ENCODE data around the gene RENBP. TPM values are rescaled to one million over a fixed set of nuclear protein-coding genes. Genes with fewer than 3 reads are reported as not detected.

RENBP gene
- total and polyA plus RNA-seq, 9 of the 15 experiments (the other 6 are each of a cell fraction or from before 2014, with no cell fraction given) = 0.07 to 14.8 (median 10.6) TPM; not detected in 1

GRCh38 chrX:153970357-153971123 lies 26.1 kb upstream of the RENBP start:
- Histone ChIP-seq H2AFZ (ENCODE audit: low read depth, low read length) (peak overlapping the region; percentile 68), H3K9ac (ENCODE audit: insufficient read depth in 1 of 2, low read depth in 2 of 2, low read length in 2 of 2) (peak overlapping the region; percentile 99 to 100), H4K20me1 (replicated peaks; ENCODE audit: control insufficient read depth, insufficient read depth, low read length) (peaks cover 44% of the 10 kb centered on the region), H3K27ac (ENCODE audit: extremely low read depth, low read depth, low read length) (peak overlapping the region; percentile 100), H3K79me2 (ENCODE audit: control insufficient read depth, insufficient read depth, low read length) (peaks cover 81% of the 10 kb centered on the region), H3K36me3 (ENCODE audit: control insufficient read depth, insufficient read depth, low read length) (peaks cover 40% of the 10 kb centered on the region; the same call in 2 of the 3 replicates), H3K4me1 (replicated peaks in 1 of 2; ENCODE audit: control insufficient read depth in 2 of 2, insufficient read depth in 2 of 2, low read length in 2 of 2) (peaks cover 40 to 69% of the 10 kb centered on the region in 2 experiments), H3K9me3 (replicated peaks; ENCODE audit: control insufficient read depth, insufficient read depth, low read depth, low read length) (no peaks in the 10 kb centered on the region), H3K4me3 (peak overlapping the region; percentile 84), H3K4me2 (ENCODE audit: insufficient read depth, low read length) (peak overlapping the region; percentile 97), H3K27me3 (ENCODE audit: control insufficient read depth in 2 of 2, insufficient read depth in 2 of 2, low read length in 2 of 2) (no peaks in the 10 kb centered on the region), H3K9me1 (ENCODE audit: control insufficient read depth, insufficient read depth, low read length) (peaks cover 5% of the 10 kb centered on the region)
- DNase-seq (ENCODE audit: extremely low read depth in 1 of 4, low spot score in 3 of 4) = peak; percentile 50 to 87 (median 62)
- intact Hi-C loops (cut with micrococcal nuclease) (loop anchor here (2.0 kb wide), 1 partner anchor 50 kb away; no protein-coding TSS in a partner anchor), in situ Hi-C loops (cut with MboI) (no loop called here)
- FAIRE-seq = peak; percentile 69
- 0% methylated on average over 23 of the region's 49 CpGs for WGBS (ENCODE audit: insufficient coverage, low coverage, missing lambda C conversion rate)
- POLR2A ChIA-PET = interaction anchor here (0.6 to 3.4 kb wide), 13 partner anchors 8 to 458 kb away, joined by 3 to 16 read pairs (median 4); partner anchors contain the start of genes ATP6AP1 and MECP2
- ATAC-seq = peak; percentile 9
- CTCF ChIA-PET (ENCODE audit: low intra/inter-chr PET ratio) = interaction anchor here (0.9 kb wide), 1 partner anchor 12 kb away, joined by 3 read pairs; no protein-coding TSS in a partner anchor
- TSS peak; percentile 60 for BruUV-seq (replicated peaks)
- no peak for TF ChIP-seq MEF2A (IDR thresholded peaks at IDR 0.05; ENCODE audit: control insufficient read depth, low read depth, low read length)
- no peak for TF ChIP-seq DLX4 (CRISPR knock-in tag; IDR thresholded peaks at IDR 0.05)
- no peak for TF ChIP-seq ZNF780A (CRISPR knock-in tag; IDR thresholded peaks at IDR 0.05)
- no peak for TF ChIP-seq HDAC3 (IDR thresholded peaks at IDR 0.05; ENCODE audit: borderline replicate concordance, partially characterized antibody)
- TF ChIP-seq CCNT2 (IDR thresholded peaks at IDR 0.05; ENCODE audit: borderline replicate concordance, extremely low read depth, insufficient read length, low read depth, low read length) = no peak
- TF ChIP-seq SUPT5H (IDR thresholded peaks at IDR 0.05) = peak; percentile 67
- no peak for TF ChIP-seq ZNF217 (CRISPR knock-in tag; IDR thresholded peaks at IDR 0.05)
- TF ChIP-seq CBX8 (IDR thresholded peaks at IDR 0.05; ENCODE audit: borderline replicate concordance, extremely low read depth, low read depth, low read length, poor library complexity, severe bottlenecking) = no peak
- TF ChIP-seq BRCA1 (IDR thresholded peaks at IDR 0.05) = no peak
- TF ChIP-seq BRCA1 (CRISPR knock-in tag; IDR thresholded peaks at IDR 0.05) = no peak
- peak; percentile 56 for TF ChIP-seq POLR2A (conservative IDR thresholded peaks at IDR 0.05)
- no peak for TF ChIP-seq PREB (CRISPR knock-in tag; IDR thresholded peaks at IDR 0.05)
- peak; percentile 26 for TF ChIP-seq RBFOX2 (IDR thresholded peaks at IDR 0.05; ENCODE audit: low read depth, low read length)
- no peak for TF ChIP-seq CLOCK (CRISPR knock-in tag; IDR thresholded peaks at IDR 0.05; ENCODE audit: borderline replicate concordance)
- no peak for TF ChIP-seq HNRNPL (IDR thresholded peaks at IDR 0.05; ENCODE audit: low read depth, low read length)
- TF ChIP-seq, protein P1, sequence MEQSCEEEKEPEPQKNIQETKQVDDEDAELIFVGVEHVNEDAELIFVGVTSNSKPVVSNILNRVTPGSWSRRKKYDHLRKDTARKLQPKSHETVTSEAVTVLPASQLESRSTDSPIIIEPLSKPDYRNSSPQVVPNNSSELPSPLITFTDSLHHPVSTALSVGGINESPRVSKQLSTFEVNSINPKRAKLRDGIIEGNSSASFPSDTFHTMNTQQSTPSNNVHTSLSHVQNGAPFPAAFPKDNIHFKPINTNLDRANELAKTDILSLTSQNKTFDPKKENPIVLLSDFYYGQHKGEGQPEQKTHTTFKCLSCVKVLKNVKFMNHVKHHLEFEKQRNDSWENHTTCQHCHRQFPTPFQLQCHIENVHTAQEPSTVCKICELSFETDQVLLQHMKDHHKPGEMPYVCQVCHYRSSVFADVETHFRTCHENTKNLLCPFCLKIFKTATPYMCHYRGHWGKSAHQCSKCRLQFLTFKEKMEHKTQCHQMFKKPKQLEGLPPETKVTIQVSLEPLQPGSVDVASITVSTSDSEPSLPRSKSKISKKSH (CRISPR knock-in tag; IDR thresholded peaks at IDR 0.05) = no peak
